ENCODE results near the gene TMEM145.

Gene TMEM145

GRCh38 chr19:42327381-42327780 lies 14.3 kb downstream of the TMEM145 start:
- H2AFZ ChIP-seq (ENCODE audit: low read length), result no peak overlapping the region
- no peaks in the 10 kb centered on the region for H4K20me1 ChIP-seq (ENCODE audit: insufficient read depth, low read length)
- H3K4me3 ChIP-seq (ENCODE audit: low read length), result no peak overlapping the region
- H3K9ac ChIP-seq (ENCODE audit: low read length), result no peak overlapping the region
- DNase-seq, result no peak
- no peaks in the 10 kb centered on the region for H3K9me2 ChIP-seq (replicated peaks; ENCODE audit: insufficient read depth, low read length)
- H3K4me2 ChIP-seq (ENCODE audit: low read depth, low read length), result no peak overlapping the region
- peaks cover 18% of the 10 kb centered on the region for H3K27me3 ChIP-seq (replicated peaks; ENCODE audit: insufficient read depth, low read length)
- no peaks in the 10 kb centered on the region for H3K9me3 ChIP-seq (replicated peaks; ENCODE audit: insufficient read depth, low read length)
- TF ChIP-seq EZH2 (optimal IDR thresholded peaks at IDR 0.05; ENCODE audit: low read depth, low read length) (no peak), CTCF (IDR thresholded peaks at IDR 0.05; ENCODE audit: low read length) (no peak), EZH2phosphoT487 (IDR thresholded peaks at IDR 0.05; ENCODE audit: low read length) (no peak)
- no peaks in the 10 kb centered on the region for H3F3A ChIP-seq (ENCODE audit: insufficient read depth, low read length)
- no peak overlapping the region for H3K27ac ChIP-seq (ENCODE audit: low read length)
- H3K4me1 ChIP-seq (ENCODE audit: low read length), result no peaks in the 10 kb centered on the region
- peaks cover 20% of the 10 kb centered on the region for H3K79me2 ChIP-seq (ENCODE audit: low read length)
- H3K36me3 ChIP-seq (replicated peaks; ENCODE audit: insufficient read depth, low read length), result no peaks in the 10 kb centered on the region

GRCh38 chr19:42328106-42328505 lies 15.0 kb downstream of the TMEM145 start:
- no peak overlapping the region for H3K27ac ChIP-seq (ENCODE audit: low read length)
- TF ChIP-seq EZH2 (optimal IDR thresholded peaks at IDR 0.05; ENCODE audit: low read depth, low read length), result no peak
- TF ChIP-seq CTCF (IDR thresholded peaks at IDR 0.05; ENCODE audit: low read length), result no peak
- TF ChIP-seq EZH2phosphoT487 (IDR thresholded peaks at IDR 0.05; ENCODE audit: low read length), result no peak
- no peak overlapping the region for H3K4me2 ChIP-seq (ENCODE audit: low read depth, low read length)
- H3K4me1 ChIP-seq (ENCODE audit: low read length), result no peaks in the 10 kb centered on the region
- H3F3A ChIP-seq (ENCODE audit: insufficient read depth, low read length), result no peaks in the 10 kb centered on the region
- H3K4me3 ChIP-seq (ENCODE audit: low read length), result no peak overlapping the region
- H4K20me1 ChIP-seq (ENCODE audit: insufficient read depth, low read length), result no peaks in the 10 kb centered on the region
- no peaks in the 10 kb centered on the region for H3K9me2 ChIP-seq (replicated peaks; ENCODE audit: insufficient read depth, low read length)
- H3K79me2 ChIP-seq (ENCODE audit: low read length), result peaks cover 20% of the 10 kb centered on the region
- H3K36me3 ChIP-seq (replicated peaks; ENCODE audit: insufficient read depth, low read length), result no peaks in the 10 kb centered on the region
- no peak overlapping the region for H2AFZ ChIP-seq (ENCODE audit: low read length)
- no peaks in the 10 kb centered on the region for H3K9me3 ChIP-seq (replicated peaks; ENCODE audit: insufficient read depth, low read length)
- no peak for DNase-seq
- no peak overlapping the region for H3K9ac ChIP-seq (ENCODE audit: low read length)
- H3K27me3 ChIP-seq (replicated peaks; ENCODE audit: insufficient read depth, low read length), result peaks cover 13% of the 10 kb centered on the region

GRCh38 chr19:42328854-42329253 lies 15.7 kb downstream of the TMEM145 start:
- H3K27ac ChIP-seq (ENCODE audit: low read length), result no peak overlapping the region
- H3K9me2 ChIP-seq (replicated peaks; ENCODE audit: insufficient read depth, low read length), result no peaks in the 10 kb centered on the region
- no peaks in the 10 kb centered on the region for H3K4me1 ChIP-seq (ENCODE audit: low read length)
- H3K9ac ChIP-seq (ENCODE audit: low read length), result no peak overlapping the region
- DNase-seq, result no peak
- no peaks in the 10 kb centered on the region for H3F3A ChIP-seq (ENCODE audit: insufficient read depth, low read length)
- H3K79me2 ChIP-seq (ENCODE audit: low read length), result peaks cover 20% of the 10 kb centered on the region
- no peak overlapping the region for H3K4me2 ChIP-seq (ENCODE audit: low read depth, low read length)
- no peaks in the 10 kb centered on the region for H3K9me3 ChIP-seq (replicated peaks; ENCODE audit: insufficient read depth, low read length)
- peaks cover 5% of the 10 kb centered on the region for H3K27me3 ChIP-seq (replicated peaks; ENCODE audit: insufficient read depth, low read length)
- no peaks in the 10 kb centered on the region for H4K20me1 ChIP-seq (ENCODE audit: insufficient read depth, low read length)
- TF ChIP-seq CTCF (IDR thresholded peaks at IDR 0.05; ENCODE audit: low read length) (no peak), EZH2phosphoT487 (IDR thresholded peaks at IDR 0.05; ENCODE audit: low read length) (no peak), EZH2 (optimal IDR thresholded peaks at IDR 0.05; ENCODE audit: low read depth, low read length) (no peak)
- no peak overlapping the region for H2AFZ ChIP-seq (ENCODE audit: low read length)
- H3K36me3 ChIP-seq (replicated peaks; ENCODE audit: insufficient read depth, low read length), result no peaks in the 10 kb centered on the region
- H3K4me3 ChIP-seq (ENCODE audit: low read length), result no peak overlapping the region

Data from MM.1S (cell line).